Keratinocyte (primary cell): ENCODE measurements around the gene PPP1R16B. TPM values are rescaled to one million over a fixed set of nuclear protein-coding genes. Genes with fewer than 3 reads are reported as not detected.

Experiments
- DNase-seq: peaks from one replicate; pipeline ENCODE4 v3.0.0-alpha.2; 2011; ENCODE audit warnings: low read depth, missing footprints, low spot score
- FAIRE-seq: peaks from 2 replicates; lab custom pipeline; 2011; peaks lifted over from hg19 to GRCh38; lab: Jason Lieb, UNC
- H2AFZ ChIP-seq: 2 replicates; pipeline ENCODE4 v1.6.0; 2012; ENCODE audit warnings: low read length, control low read depth, inconsistent platforms; ENCODE audit not compliant: control insufficient read depth
- H3K27ac ChIP-seq: 2 replicates; pipeline ENCODE4 v1.5.1; 2011; ENCODE audit warnings: low read length; ENCODE audit not compliant: control insufficient read depth, insufficient read depth
- H3K27me3 ChIP-seq: 3 replicates; pipeline ENCODE4 v1.6.0; 2011; ENCODE audit warnings: low read length; ENCODE audit not compliant: control insufficient read depth, insufficient read depth; ENCODE audit errors: extremely low read depth
- H3K36me3 ChIP-seq, 2 experiments: 2 replicates in 1 of 2; 3 replicates in 1 of 2; pipeline ENCODE4 v1.5.1; 2011; ENCODE audit warnings: low read length in 2 of 2, mild to moderate bottlenecking in 1 of 2; ENCODE audit not compliant: control insufficient read depth in 2 of 2, insufficient read depth in 2 of 2; ENCODE audit errors: extremely low read depth in 1 of 2
- H3K4me1 ChIP-seq: 3 replicates; pipeline ENCODE4 v1.5.1; 2011; ENCODE audit warnings: low read length; ENCODE audit not compliant: control insufficient read depth, insufficient read depth; ENCODE audit errors: extremely low read depth
- H3K4me2 ChIP-seq: 3 replicates; pipeline ENCODE4 v1.6.0; 2011; ENCODE audit warnings: low read depth, low read length; ENCODE audit not compliant: control insufficient read depth, insufficient read depth; ENCODE audit errors: extremely low read depth
- H3K4me3 ChIP-seq, 3 experiments: fragments of 200-600 bp in 1 of 3; sonication (generic) in 1 of 3; 2 replicates in 2 of 3; 3 replicates in 1 of 3; pipeline ENCODE4 v1.5.1; 2011 to 2016; ENCODE audit warnings: low read length in 3 of 3, mild to moderate bottlenecking in 3 of 3, control low read depth in 2 of 3, inconsistent platforms in 1 of 3, low read depth in 1 of 3, mixed read lengths in 1 of 3, mixed run types in 1 of 3, moderate library complexity in 1 of 3; ENCODE audit not compliant: control insufficient read depth in 2 of 3, insufficient read depth in 2 of 3; ENCODE audit errors: extremely low read depth in 1 of 3
- H3K79me2 ChIP-seq: 2 replicates; pipeline ENCODE4 v1.6.0; 2012; ENCODE audit warnings: low read length; ENCODE audit not compliant: control insufficient read depth, insufficient read depth
- H3K9ac ChIP-seq: 3 replicates; pipeline ENCODE4 v1.6.0; 2011; ENCODE audit warnings: low read length; ENCODE audit not compliant: control insufficient read depth, insufficient read depth; ENCODE audit errors: extremely low read depth
- H3K9me1 ChIP-seq: 3 replicates; pipeline ENCODE4 v1.6.0; 2011; ENCODE audit warnings: low read length; ENCODE audit not compliant: control insufficient read depth, insufficient read depth; ENCODE audit errors: extremely low read depth
- H3K9me3 ChIP-seq: 2 replicates; pipeline ENCODE4 v1.5.1; 2012; ENCODE audit warnings: low read depth, low read length; ENCODE audit not compliant: control insufficient read depth
- H4K20me1 ChIP-seq: 3 replicates; pipeline ENCODE4 v1.6.0; 2011; ENCODE audit warnings: low read length; ENCODE audit not compliant: control insufficient read depth, insufficient read depth; ENCODE audit errors: extremely low read depth
- EZH2 ChIP-seq: IDR thresholded peaks from one replicate; pipeline ENCODE4 v1.6.1; 2012; ENCODE audit warnings: inconsistent platforms, mild to moderate bottlenecking, low read length, moderate library complexity
- dilution Hi-C: fragments of 300-500 bp; cut with MboI; formaldehyde crosslinking; loops from one replicate; pipeline ENCODE4 v1.7.0; 2020; ENCODE audit warnings: low sequenced_read_pairs; ENCODE audit not compliant: extremely low pct_ligation_motif_present
- polyA plus RNA-seq, 5 experiments: library from polyadenylated mRNA; depleted of rRNA in 3 of 5; stranded (reverse) in 3 of 5; stranded (forward) in 1 of 5; unstranded in 1 of 5; fragments of >200 nt; gene quantifications; 1 replicate in 1 of 5; 2 replicates in 3 of 5; 3 replicates in 1 of 5; pipeline versions ENCODE4 v1.2.1 to v1.2.3, GENCODE V29; 2011 to 2012; ENCODE audit warnings: missing spikeins in 2 of 5, low read depth in 1 of 5, low replicate concordance in 1 of 5
- TF ChIP-seq, protein P1 (sequence below), 3 experiments: IDR thresholded peaks in 1 of 3; conservative IDR thresholded peaks in 1 of 3; optimal IDR thresholded peaks in 1 of 3; 2 replicates in 2 of 3; 3 replicates in 1 of 3; pipeline versions ENCODE3 to v1.5.1; 2011; ENCODE audit warnings: low read length in 3 of 3, mild to moderate bottlenecking in 3 of 3, moderate library complexity in 2 of 3, control low read depth in 1 of 3, inconsistent platforms in 1 of 3; ENCODE audit not compliant: insufficient read depth in 2 of 3; ENCODE audit errors: extremely low read depth in 1 of 3

Gene PPP1R16B
- polyA plus RNA-seq, 1 donor (not counting 4 experiments of a cell fraction or from before 2014, with no cell fraction given) = not detected

GRCh38 chr20:38915355-38915754, 109.9 kb downstream of the PPP1R16B start:
- TF ChIP-seq, protein P1, sequence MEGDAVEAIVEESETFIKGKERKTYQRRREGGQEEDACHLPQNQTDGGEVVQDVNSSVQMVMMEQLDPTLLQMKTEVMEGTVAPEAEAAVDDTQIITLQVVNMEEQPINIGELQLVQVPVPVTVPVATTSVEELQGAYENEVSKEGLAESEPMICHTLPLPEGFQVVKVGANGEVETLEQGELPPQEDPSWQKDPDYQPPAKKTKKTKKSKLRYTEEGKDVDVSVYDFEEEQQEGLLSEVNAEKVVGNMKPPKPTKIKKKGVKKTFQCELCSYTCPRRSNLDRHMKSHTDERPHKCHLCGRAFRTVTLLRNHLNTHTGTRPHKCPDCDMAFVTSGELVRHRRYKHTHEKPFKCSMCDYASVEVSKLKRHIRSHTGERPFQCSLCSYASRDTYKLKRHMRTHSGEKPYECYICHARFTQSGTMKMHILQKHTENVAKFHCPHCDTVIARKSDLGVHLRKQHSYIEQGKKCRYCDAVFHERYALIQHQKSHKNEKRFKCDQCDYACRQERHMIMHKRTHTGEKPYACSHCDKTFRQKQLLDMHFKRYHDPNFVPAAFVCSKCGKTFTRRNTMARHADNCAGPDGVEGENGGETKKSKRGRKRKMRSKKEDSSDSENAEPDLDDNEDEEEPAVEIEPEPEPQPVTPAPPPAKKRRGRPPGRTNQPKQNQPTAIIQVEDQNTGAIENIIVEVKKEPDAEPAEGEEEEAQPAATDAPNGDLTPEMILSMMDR (optimal IDR thresholded peaks at IDR 0.05 in 1 of 3, IDR thresholded peaks at IDR 0.05 in 1 of 3, conservative IDR thresholded peaks at IDR 0.05 in 1 of 3; ENCODE audit: extremely low read depth in 1 of 3, insufficient read depth in 2 of 3, low read length in 3 of 3) = no peak
- TF ChIP-seq EZH2 = no peak
- H3K4me1 ChIP-seq = no peaks in the 10 kb centered on the region
- no peaks in the 10 kb centered on the region for H3K36me3 ChIP-seq
- dilution Hi-C loops = no loop called here
- no peak overlapping the region for H3K9ac ChIP-seq
- H3K4me2 ChIP-seq = no peak overlapping the region
- H3K9me1 ChIP-seq = no peaks in the 10 kb centered on the region
- H3K9me3 ChIP-seq = no peaks in the 10 kb centered on the region
- FAIRE-seq (no peak), DNase-seq (no peak)
- peaks cover 12% of the 10 kb centered on the region for H3K27me3 ChIP-seq
- no peak overlapping the region for H3K27ac ChIP-seq
- H2AFZ ChIP-seq = no peak overlapping the region
- H3K79me2 ChIP-seq = no peaks in the 10 kb centered on the region
- H3K4me3 ChIP-seq = no peak overlapping the region
- H4K20me1 ChIP-seq = no peaks in the 10 kb centered on the region

DNA sequence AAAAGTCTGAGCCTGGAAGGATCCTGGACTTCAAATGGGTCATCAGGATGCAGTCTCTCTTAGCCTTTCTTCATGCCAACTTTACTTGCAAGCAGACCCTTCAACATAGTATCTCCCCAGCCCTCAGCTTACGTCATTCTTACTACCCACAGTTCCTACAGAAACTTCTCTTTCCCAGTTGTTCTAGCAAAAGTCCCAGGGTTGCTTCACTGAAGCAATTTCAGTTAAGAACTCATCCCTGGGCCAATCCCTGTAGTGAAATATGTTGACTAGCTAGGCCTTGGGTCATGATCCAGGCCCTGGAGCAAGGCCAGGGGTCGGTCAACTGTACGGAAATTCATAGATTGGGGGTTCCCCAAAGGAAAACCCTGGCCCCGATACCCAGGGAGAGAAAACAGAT, 112.2 kb downstream of the PPP1R16B start:
- DNase-seq = no peak
- Histone ChIP-seq H3K4me3 (no peak overlapping the region), H3K4me2 (no peak overlapping the region), H3K9me3 (no peaks in the 10 kb centered on the region), H3K9ac (no peak overlapping the region), H3K36me3 (no peaks in the 10 kb centered on the region), H3K27ac (no peak overlapping the region), H4K20me1 (no peaks in the 10 kb centered on the region), H3K4me1 (no peaks in the 10 kb centered on the region), H2AFZ (no peak overlapping the region), H3K9me1 (no peaks in the 10 kb centered on the region), H3K79me2 (no peaks in the 10 kb centered on the region), H3K27me3 (peaks cover 17% of the 10 kb centered on the region)
- dilution Hi-C loops = no loop called here
- TF ChIP-seq EZH2 = no peak
- TF ChIP-seq, protein P1 (optimal IDR thresholded peaks at IDR 0.05 in 1 of 3, IDR thresholded peaks at IDR 0.05 in 1 of 3, conservative IDR thresholded peaks at IDR 0.05 in 1 of 3; ENCODE audit: extremely low read depth in 1 of 3, insufficient read depth in 2 of 3, low read length in 3 of 3) = no peak
- FAIRE-seq = no peak
